ENCODE data around the gene UNC13C.

The UNC13C gene

GRCh38 chr15:54120949-54121463, 142.8 kb downstream of the UNC13C start:
- no peak for FAIRE-seq

GRCh38 chr15:54127574-54127973, 149.3 kb downstream of the UNC13C start:
- FAIRE-seq: no peak

GRCh38 chr15:54131410-54131809, 153.2 kb downstream of the UNC13C start:
- no peak for FAIRE-seq

- no peak for FAIRE-seq
Measured at GRCh38 chr15:54149115-54149531, 170.9 kb downstream of the UNC13C start.

GRCh38 chr15:54150255-54150654, 172.0 kb downstream of the UNC13C start:
- FAIRE-seq: no peak

GRCh38 chr15:54159012-54159411, 180.8 kb downstream of the UNC13C start:
- FAIRE-seq: no peak

GRCh38 chr15:54187325-54187724, 209.1 kb downstream of the UNC13C start:
- FAIRE-seq: no peak

GRCh38 chr15:54197995-54198394, 219.8 kb downstream of the UNC13C start:
- FAIRE-seq: no peak

- no peak for FAIRE-seq
Measured at GRCh38 chr15:54206586-54207321, 228.5 kb downstream of the UNC13C start.

- no peak for FAIRE-seq
Measured at GRCh38 chr15:54208786-54209185, 230.5 kb downstream of the UNC13C start.

GRCh38 chr15:54212635-54213034, 234.4 kb downstream of the UNC13C start:
- FAIRE-seq: no peak

GRCh38 chr15:54226455-54226854, 248.2 kb downstream of the UNC13C start:
- FAIRE-seq: no peak

GRCh38 chr15:54227569-54227968, 249.3 kb downstream of the UNC13C start:
- no peak for FAIRE-seq

GRCh38 chr15:54250326-54250725, 272.1 kb downstream of the UNC13C start:
- FAIRE-seq: no peak

- FAIRE-seq: no peak
Measured at GRCh38 chr15:54256190-54256589, 277.9 kb downstream of the UNC13C start.

GRCh38 chr15:54273928-54274327, 295.7 kb downstream of the UNC13C start:
- FAIRE-seq: no peak

GRCh38 chr15:54277834-54278233, 299.6 kb downstream of the UNC13C start:
- FAIRE-seq: no peak

GRCh38 chr15:54280726-54281125, 302.5 kb downstream of the UNC13C start:
- no peak for FAIRE-seq

GRCh38 chr15:54282228-54282836, 304.1 kb downstream of the UNC13C start:
- no peak for FAIRE-seq

GRCh38 chr15:54288049-54288448, 309.8 kb downstream of the UNC13C start:
- no peak for FAIRE-seq

GRCh38 chr15:54289590-54290136, 311.4 kb downstream of the UNC13C start:
- no peak for FAIRE-seq

GRCh38 chr15:54298396-54298795, 320.2 kb downstream of the UNC13C start:
- FAIRE-seq: no peak

GRCh38 chr15:54304321-54304720, 326.1 kb downstream of the UNC13C start:
- FAIRE-seq: no peak

GRCh38 chr15:54305138-54305537, 326.9 kb downstream of the UNC13C start:
- no peak for FAIRE-seq

Measured in islet of Langerhans (tissue), 1 donor.